AG09309 (cell line): ENCODE results near the gene NPAS4.

ENCODE experiments used
- DNase-seq: peaks from one replicate; pipeline ENCODE4 v3.0.0-alpha.2; 2010; ENCODE audit warnings: low read depth
- H3K4me3 ChIP-seq: 2 replicates; pipeline ENCODE4 v1.5.1; 2011; ENCODE audit warnings: mild to moderate bottlenecking, low read depth, low read length, moderate library complexity; ENCODE audit not compliant: control insufficient read depth
- TF ChIP-seq, protein P1 (sequence below): IDR thresholded peaks from 2 replicates; pipeline ENCODE4 v1.5.1; 2011; ENCODE audit warnings: mild to moderate bottlenecking, low read depth, low read length, inconsistent platforms; ENCODE audit not compliant: insufficient read depth, control insufficient read depth; ENCODE audit errors: missing control alignments

The NPAS4 gene

GRCh38 chr11:66466225-66467033, 45.6 kb downstream of the NPAS4 start, which contains the start of gene PELI3:
Gene PELI3 (plus strand): TSS chr11:66466905. CDS start chr11:66468129, 1,224 bp downstream.
- TF ChIP-seq, protein P1, sequence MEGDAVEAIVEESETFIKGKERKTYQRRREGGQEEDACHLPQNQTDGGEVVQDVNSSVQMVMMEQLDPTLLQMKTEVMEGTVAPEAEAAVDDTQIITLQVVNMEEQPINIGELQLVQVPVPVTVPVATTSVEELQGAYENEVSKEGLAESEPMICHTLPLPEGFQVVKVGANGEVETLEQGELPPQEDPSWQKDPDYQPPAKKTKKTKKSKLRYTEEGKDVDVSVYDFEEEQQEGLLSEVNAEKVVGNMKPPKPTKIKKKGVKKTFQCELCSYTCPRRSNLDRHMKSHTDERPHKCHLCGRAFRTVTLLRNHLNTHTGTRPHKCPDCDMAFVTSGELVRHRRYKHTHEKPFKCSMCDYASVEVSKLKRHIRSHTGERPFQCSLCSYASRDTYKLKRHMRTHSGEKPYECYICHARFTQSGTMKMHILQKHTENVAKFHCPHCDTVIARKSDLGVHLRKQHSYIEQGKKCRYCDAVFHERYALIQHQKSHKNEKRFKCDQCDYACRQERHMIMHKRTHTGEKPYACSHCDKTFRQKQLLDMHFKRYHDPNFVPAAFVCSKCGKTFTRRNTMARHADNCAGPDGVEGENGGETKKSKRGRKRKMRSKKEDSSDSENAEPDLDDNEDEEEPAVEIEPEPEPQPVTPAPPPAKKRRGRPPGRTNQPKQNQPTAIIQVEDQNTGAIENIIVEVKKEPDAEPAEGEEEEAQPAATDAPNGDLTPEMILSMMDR, result no peak
- peak within 1 kb of the TSS; percentile 76 for H3K4me3 ChIP-seq
- DNase-seq, result peak; percentile 45

DNA sequence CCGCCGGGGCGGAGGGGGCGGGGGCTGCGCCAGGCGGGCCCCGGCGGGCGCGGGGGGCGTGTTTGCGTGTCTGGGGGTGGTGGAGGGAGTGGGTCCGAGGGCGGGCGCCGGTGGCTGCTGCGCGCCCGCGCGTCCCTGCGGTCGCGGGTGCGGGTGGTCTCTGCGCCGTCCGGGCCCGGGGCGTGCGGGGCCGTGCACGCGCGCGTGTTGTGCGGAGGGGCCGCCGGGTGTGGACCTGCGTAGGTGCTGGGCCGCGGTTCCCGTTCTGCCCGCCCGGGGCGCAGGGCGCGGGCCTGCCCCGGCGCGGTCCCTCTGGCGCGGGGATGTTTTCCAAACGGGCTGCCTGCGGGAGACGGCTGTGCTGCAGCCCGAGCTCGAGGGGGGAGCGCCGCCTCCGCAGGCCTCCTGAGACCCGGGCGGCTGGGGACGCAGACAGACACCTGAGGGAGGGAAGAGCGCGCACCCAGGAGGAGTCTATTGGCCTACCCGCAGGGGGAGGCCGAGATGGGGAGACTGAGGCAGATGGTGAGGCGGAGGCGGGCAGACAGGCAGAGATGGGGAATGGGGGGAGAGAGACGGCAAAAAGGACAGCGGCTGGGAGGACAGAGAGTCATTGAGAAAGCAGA, 46.3 kb downstream of the NPAS4 start:
- TF ChIP-seq, protein P1, result peak; percentile 21
- H3K4me3 ChIP-seq, result peak overlapping the region; percentile 76
- no peak for DNase-seq

- no peak for DNase-seq
- TF ChIP-seq, protein P1, result no peak
- H3K4me3 ChIP-seq, result peak overlapping the region; percentile 76
These were observed 46.9 kb downstream of the NPAS4 start for GRCh38 chr11:66467756-66468155.

DNA sequence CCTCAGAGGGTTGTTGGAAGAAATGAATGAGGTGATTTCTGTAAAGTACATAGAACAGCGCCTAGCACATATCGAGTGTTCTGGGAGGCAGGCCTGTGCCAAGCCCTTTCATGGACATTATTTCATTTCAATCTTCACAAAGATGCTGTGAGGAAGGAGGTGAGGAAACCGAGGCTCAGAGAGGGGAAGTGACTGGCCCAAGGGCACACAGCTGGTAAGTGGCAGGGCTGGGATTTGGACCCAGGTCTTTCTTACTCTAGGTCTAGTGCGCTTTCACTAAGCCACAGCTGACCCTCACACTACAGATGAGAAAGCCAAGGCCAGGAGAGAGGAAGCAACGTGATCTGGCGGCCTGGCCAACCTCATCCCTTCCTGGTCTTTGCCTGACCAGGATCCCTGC, 47.9 kb downstream of the NPAS4 start:
- DNase-seq, result no peak
- TF ChIP-seq, protein P1, result no peak
- no peak overlapping the region for H3K4me3 ChIP-seq

- DNase-seq, result no peak
- TF ChIP-seq, protein P1, result no peak
- no peak overlapping the region for H3K4me3 ChIP-seq
These were observed 48.6 kb downstream of the NPAS4 start for GRCh38 chr11:66469441-66469840.

DNA sequence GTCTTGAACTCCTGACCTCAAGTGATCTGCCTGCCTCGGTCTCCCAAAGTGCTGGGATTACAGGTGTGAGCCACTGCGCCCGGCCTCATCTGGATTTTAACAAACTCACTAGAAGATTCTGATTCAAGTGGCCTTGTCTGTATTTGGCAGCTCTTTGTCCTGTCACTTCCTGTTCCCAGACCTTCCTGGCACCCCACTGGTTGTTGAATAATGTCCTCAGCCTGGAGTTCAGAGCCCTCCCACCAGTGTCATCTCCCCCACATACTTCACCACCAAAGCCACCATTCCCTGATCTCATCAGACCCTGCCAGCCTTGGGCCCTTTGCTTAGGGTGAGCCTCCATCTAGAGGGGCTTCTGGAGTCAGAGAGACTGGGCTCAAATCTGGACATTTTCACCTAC, 49.2 kb downstream of the NPAS4 start:
- no peak overlapping the region for H3K4me3 ChIP-seq
- TF ChIP-seq, protein P1, result no peak
- DNase-seq, result no peak
